ENCODE data around the gene SOCS1.

GRCh38 chr16:11296351-11296705 is 40.3 kb upstream of the SOCS1 start:
- TF ChIP-seq CTCF (IDR thresholded peaks at IDR 0.05) (no peak), EZH2phosphoT487 (IDR thresholded peaks at IDR 0.05) (no peak)

Measured in neural progenitor cell (in vitro differentiated cells).